Stimulated activated CD4-positive, alpha-beta T cell treated with anti-CD3 and anti-CD28 coated beads, TNF-alpha, amount 100 ng/mL, for 4 hours (primary cell): ENCODE measurements around the gene DAGLA.
"Not testable (repeated sequence)": the region's sequence is repeated elsewhere in the genome, so short reads cannot be mapped to it uniquely, and the experiment has no call there.

Experiments
- DNase-seq, 3 experiments: peaks; one replicate each; pipeline ENCODE4 v3.0.0-alpha.2; 2020; ENCODE audit warnings: low read depth in 3 of 3

DAGLA gene

GRCh38 chr11:61679893-61680621 is at the start of gene DAGLA:
Gene DAGLA, plus strand, starts transcription at chr11:61680391. Its CDS starts 39,765 bp downstream, at chr11:61720156.
- DNase-seq = peak; percentile 62 to 72 (median 66)

GRCh38 chr11:61632096-61632495 is 48.1 kb upstream of the DAGLA start:
- DNase-seq = no peak

- no peak for DNase-seq
These were observed 44.9 kb upstream of the DAGLA start for GRCh38 chr11:61635304-61635703.

GRCh38 chr11:61635787-61636186 is 44.4 kb upstream of the DAGLA start:
- DNase-seq = no peak

- no peak for DNase-seq
These were observed 43.5 kb upstream of the DAGLA start for GRCh38 chr11:61636676-61637075.

DNA sequence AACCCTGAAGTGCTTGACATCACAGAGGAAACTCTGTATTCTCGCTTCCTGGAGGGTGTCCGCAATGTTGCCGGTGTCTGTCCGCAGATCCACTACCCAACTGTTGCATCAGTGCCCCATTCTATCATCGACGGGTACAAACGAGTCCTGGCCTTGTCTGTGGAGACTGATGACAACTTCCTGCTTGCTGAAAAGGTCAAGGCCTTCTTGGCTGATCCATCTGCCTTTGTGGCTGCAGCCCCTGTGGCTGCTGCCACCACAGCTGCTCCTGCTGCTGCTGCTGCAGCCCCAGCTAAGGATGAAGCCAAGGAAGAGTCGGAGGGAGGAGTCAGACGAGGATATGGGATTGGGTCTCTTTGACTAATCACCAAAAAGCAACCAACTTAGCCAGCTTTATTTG is 42.9 kb upstream of the DAGLA start:
- no peak for DNase-seq

- DNase-seq = no peak
These were observed 40.3 kb upstream of the DAGLA start for GRCh38 chr11:61639816-61640443.

DNA sequence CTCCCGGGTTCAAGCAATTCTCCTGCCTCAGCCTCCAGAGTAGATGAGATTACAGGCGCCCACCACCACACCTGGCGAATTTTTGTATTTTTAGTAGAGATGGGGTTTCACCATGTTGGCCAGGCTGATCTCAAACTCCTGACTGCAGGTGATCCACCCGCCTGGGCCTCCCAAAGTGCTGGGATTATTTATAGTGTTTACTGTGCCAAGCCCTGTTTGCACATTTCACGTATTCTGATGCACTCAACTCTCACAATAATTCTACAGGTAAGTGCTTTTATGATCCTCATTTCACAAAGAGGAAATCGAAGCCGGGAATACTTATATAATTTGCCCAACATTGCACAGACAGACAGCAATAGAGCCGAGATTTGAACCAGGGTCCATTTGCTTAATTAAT is 38.0 kb upstream of the DAGLA start:
- DNase-seq = no peak

GRCh38 chr11:61645179-61645868 is 34.9 kb upstream of the DAGLA start:
- no peak for DNase-seq

GRCh38 chr11:61647529-61647928 is 32.7 kb upstream of the DAGLA start:
- no peak for DNase-seq

DNA sequence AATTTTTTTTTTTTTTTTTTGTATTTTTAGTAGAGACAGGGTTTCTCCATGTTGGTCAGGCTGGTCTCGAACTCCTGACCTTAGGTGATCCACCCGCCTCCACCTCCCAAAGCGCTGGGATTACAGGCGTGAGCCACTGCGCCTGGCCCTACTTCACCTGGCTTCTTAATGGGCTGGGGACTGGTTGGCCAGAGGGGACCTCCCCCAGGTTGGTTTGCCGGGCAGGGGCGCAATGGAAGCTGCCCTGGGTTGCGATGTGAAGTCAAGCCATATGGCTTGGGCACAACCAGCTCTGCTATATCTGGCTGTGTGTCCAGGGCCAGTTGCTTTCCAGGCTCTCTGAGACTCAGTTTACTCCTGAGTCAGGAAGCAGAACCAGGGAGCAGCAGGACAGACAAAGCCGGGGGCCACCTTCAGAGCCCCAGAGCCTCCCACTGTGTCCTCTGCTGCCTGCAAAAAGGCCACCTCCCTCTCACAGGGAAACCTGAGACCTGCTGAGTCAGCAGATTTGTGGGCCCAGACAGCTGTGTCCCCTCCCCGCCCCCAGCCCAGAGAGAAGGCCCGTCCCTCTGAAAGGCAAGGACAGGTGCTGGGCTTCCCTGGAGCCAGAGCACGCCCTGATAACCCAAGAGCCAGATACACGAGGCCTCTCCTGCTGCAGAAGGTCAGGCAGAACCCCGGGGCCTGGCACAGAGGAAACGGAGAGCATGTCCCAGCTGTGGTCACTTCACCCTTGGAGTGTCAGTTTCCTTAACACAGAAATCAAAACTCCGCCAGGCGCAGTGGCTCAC is 29.2 kb upstream of the DAGLA start:
- no peak for DNase-seq

- DNase-seq = no peak
These were observed 28.1 kb upstream of the DAGLA start for GRCh38 chr11:61652135-61652534.

- no peak for DNase-seq
These were observed 25.8 kb upstream of the DAGLA start for GRCh38 chr11:61654397-61654829.

DNA sequence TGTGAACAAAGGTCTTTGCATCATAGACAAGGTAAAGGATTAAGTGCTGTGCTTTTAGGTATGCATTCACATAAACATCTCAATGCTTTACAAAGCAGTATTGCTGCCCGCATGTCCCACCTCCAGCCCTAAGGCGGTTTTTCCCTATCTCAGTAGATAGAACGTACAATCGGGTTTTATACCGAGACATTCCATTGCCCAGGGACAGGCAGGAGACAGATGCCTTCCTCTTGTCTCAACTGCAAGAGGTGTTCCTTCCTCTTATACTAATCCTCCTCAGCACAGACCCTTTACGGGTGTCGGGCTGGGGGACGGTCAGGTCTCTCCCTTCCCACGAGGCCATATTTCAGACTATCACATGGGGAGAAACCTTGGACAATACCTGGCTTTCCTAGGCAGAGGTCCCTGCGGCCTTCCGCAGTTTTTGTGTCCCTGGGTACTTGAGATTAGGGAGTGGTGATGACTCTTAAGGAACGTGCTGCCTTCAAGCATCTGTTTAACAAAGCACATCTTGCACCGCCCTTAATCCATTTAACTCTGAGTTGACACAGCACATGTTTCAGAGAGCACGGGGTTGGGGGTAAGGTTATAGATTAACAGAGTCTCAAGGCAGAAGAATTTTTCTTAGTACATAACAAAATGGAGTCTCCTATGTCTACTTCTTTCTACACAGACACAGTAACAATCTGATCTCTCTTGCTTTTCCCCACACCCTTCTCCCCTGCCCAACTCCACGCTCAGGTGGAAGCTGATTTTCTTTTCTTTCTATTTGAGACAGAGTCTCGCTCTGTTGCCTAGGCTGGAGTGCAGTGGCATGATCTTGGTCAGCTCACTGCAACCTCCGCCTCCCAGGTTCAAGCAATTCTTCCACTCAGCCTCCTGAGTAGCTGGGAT is 24.7 kb upstream of the DAGLA start:
- not testable (repeated sequence) for DNase-seq

- no peak for DNase-seq
These were observed 23.7 kb upstream of the DAGLA start for GRCh38 chr11:61656347-61657077.

DNA sequence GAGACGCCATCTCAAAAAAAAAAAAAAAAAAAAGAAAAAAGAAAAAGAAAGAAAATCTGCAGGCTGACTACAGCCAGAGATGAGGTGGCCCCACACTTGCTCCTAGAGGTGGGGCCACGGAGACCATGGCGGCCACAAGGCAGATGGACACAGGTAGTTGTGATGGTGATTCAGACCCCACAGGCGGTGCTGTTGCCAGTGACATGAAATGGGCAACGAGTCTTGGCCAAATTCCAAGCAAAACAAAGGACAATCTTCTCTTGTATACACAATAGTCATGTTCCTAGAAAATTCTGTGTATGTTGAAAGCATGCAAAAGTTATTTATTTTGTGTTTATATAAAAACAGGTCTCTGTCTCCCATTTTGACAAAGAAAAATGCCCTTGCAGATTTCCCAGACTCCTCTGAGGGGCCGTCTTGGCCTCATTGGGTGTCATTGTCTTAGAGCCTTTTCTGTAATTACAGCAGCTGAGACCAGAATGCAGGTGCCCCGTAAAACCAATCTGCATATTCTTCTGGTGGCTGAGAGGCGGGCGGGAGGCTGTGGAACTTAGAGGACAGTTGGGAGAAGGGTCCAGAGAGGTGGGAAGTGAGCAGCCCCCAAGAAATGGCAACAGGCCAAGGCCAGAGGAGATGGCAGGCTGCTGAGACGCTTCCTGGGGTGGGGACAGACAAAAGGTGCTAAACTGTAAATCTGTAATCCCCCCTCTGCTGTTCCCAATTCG is 22.5 kb upstream of the DAGLA start:
- DNase-seq = no peak

- no peak for DNase-seq
These were observed 20.6 kb upstream of the DAGLA start for GRCh38 chr11:61659413-61660196.

GRCh38 chr11:61660997-61661396 is 19.2 kb upstream of the DAGLA start:
- DNase-seq = not testable (repeated sequence)
